DMS79 (cell line): ENCODE data around the gene PRMT1.
"Not testable (repeated sequence)": the region's sequence is repeated elsewhere in the genome, so short reads cannot be mapped to it uniquely, and the experiment has no call there.

Source experiments
- DNase-seq: peaks from one replicate; lab custom pipeline; 2025; lab: John Stamatoyannopoulos, UW

Gene PRMT1

DNA sequence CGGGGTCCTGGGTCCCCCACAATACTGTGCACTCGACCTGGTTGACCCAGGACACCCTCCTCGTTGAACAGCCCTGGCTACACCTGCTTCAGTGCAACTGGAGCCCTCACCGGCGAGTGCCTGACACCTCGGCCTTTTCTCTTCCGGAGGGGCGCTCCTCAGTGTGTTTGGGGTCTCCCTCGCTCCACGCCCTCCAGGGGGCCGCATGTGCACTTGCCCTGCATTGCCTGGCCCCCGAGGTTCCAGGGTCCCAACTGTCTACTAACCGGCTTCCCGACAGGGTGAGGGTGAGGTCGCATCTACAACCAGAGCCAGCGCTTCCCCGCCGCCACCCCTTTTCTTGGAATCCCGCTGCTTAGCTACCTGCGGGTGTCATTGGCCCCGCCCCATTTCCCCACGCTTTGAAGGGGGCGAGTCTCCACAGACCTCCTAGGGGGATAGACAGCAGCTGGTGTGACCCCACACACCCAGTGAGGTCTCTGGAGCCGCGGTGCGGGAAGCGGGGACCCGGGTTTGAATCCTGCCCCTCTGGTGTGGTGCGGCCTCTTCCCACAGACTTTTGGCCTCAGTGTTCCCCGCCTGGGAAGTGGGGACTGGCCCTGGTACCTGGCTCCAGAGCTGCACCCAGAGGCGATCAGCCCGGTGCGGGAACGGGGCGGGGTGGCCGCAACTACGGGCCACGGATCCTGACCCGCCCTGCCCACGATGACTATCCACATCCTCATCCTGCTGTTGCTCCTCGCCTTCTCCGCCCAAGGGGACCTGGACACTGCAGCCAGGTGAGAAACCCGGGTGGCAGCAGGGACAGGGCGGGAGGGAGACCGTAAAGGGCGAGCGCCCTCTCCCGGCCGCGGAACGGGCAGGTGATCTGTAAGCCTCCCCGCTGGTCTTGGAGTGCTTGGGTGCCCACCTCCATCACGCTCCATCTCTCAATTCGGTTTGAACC, 12.3 kb downstream of the PRMT1 start, which contains the start of gene ADM5:
ADM5 (plus strand) TSS at position 462 of the 946 bp plus-strand sequence; CDS start at position 706, 244 bp downstream.
- peak; percentile 51 for DNase-seq

DNA sequence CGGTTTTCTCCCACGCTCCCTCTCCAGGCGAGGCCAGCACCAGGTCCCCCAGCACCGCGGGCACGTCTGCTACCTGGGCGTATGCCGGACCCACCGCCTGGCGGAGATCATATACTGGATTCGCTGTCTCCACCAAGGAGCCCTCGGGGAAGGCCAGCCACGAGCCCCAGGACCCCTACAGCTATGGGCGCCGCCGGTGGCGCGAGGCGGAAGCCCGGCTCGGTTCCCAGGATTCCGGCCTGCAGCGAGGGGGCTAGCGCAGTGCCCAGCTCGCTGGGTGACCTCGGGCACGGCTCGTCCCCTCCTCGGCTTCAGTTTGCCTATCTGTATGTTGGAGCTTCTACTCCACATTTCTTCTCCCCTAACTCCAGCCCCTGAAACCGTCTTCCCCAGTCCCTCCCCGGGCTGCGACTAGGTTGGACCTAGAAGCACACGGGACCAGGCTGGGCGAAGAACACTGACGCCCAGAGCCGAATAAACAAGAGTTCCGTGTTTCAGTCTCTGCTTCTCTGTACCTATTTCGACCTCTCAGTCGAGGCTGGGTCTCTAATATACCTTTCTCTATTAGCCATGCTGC, 13.1 kb downstream of the PRMT1 start:
- DNase-seq: no peak

DNA sequence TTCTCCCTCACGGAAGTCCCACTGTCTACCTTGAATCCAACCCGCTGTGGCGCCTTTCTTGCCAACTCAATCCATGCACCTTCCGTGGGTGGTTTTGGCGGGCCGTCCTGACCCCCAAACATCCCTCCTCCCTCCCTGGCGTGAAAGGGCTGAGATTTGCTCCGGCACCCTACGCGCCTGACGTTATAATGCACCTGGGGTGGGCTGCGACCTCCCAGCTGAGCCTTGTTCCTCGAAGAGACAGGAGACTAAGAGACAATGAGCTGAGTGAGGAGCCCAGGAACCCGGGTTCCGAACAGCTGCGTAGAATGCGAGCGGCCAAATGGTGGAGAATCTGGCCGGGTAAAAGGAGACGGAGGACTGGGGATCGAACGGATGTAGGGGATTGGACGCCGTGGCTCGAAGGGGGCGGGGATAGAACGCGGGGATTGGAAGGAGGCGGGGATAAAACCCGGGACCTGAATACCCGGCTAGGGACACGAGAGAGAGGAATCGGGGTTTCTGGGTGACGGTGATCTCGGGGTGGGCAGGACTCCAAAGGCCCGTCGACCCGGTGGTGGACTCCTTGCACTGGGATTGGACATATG, 13.7 kb downstream of the PRMT1 start, which contains the start of gene CPT1C:
CPT1C (plus strand) TSS at position 461 of the 587 bp plus-strand sequence. CDS start 1,137 bp downstream, outside the sequence.
- peak; percentile 91 for DNase-seq

DNA sequence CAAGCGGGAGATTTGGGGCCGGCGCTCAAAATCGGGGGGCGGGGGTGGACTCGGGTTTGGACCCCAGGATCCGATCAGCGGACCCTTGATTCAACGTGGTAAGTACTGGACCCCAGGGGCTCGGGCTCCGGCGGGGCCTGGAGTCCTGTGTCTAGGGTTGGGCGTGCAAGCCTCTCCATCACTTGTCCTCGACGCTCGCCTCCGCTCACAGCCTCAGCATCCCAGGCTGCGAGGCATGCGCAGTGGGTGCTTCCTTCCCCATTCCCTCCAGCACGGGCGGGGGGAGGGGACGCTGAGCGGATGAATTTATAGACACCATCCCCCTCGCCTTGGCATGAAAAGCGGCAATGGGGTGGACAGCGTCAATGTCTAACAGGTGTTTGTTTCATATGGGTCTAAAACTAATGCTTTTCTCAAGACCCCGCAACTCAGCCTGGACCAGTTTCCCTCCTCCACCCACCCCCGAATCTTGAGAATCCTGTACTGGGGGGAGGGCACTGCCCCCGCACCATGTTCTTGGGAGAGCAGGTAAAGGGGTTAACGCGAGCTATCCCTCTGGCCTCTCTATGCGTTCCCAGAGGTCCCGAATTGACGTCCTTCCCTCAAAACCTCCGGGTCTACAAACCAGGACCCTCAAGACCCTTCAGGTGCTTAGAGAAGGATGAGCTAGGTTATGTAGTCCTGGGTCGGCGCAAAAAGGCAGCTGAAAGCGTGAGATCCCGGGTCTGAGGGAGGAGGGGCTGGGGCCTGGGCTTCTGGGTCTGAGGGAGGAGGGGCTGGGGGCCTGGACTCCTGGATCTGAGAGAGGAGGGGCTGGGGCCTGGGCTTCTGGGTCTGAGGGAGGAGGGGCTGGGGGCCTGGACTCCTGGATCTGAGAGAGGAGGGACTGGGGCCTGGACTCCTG, 14.4 kb downstream of the PRMT1 start:
- peak; percentile 72 for DNase-seq

DNA sequence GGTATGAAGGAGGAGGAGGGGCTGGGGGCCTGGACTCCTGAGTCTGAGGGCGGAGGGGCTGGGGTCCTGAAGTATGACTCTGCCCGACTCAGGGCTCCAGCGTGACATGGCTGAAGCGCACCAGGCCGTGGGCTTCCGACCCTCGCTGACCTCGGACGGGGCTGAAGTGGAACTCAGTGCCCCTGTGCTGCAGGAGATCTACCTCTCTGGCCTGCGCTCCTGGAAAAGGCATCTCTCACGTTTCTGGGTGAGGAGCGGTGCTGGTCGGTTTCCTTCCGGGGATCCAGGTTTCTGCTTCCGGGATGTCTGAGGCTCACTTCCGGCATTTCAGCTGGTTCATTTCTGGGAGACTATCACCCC, 15.1 kb downstream of the PRMT1 start:
- no peak for DNase-seq

DNA sequence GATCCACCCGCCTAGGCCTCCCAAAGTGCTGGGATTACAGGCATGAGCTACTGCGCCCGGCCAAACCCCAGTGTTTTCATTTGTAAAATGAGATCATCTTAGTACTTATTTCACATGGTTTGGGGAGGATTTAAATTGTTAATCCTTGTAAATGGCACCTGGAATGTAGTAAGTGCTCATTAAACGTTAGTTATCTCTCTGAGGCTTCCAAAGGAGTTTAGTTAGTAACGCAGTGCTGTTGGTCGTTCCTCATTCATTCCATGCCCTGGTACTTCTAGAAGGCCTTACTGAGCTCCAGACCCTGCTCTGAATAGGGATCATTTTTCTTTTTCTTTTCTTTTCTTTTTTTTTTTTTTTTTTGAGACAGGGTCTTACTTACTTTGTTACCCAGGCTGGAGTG, 19.0 kb downstream of the PRMT1 start:
- DNase-seq: no peak

DNA sequence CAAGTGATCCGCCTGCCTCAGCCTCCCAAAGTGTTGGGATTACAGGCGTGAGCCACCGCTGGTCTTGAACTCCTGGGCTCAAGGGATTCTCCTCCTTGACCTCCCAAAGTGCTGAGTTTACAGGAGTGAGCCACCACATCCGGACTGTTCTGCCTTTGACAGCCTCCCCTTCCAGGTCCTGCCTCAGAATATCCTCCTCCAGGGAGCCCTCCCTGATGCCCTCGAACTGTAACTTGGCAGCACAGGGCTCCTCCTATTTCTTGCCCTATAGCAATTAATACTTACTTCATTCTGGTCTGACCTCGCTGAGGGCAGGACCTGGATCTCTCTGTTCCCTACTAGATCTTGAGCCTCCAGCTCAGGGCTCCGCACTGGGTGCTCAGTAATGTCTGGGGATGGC, 19.8 kb downstream of the PRMT1 start:
- no peak for DNase-seq

DNA sequence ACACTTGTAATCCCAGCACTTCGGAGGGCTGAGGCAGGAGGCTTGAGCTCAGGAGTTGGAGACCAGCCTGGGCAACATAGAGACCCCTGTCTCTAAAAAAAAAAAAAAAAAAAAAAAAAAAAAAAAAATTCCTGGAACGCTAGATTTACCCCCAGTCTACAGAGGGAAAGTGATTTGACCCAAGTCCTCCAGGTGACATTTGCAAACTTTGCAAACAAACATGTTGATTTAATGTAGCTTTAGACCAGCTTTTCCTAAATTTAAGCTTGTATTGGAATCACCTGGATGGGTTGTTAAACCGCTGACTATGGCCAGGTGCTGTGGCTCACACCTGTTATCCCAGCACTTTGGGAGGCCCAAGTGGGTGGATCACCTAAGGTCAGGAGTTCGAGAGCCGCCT, 22.3 kb downstream of the PRMT1 start:
- no peak for DNase-seq

DNA sequence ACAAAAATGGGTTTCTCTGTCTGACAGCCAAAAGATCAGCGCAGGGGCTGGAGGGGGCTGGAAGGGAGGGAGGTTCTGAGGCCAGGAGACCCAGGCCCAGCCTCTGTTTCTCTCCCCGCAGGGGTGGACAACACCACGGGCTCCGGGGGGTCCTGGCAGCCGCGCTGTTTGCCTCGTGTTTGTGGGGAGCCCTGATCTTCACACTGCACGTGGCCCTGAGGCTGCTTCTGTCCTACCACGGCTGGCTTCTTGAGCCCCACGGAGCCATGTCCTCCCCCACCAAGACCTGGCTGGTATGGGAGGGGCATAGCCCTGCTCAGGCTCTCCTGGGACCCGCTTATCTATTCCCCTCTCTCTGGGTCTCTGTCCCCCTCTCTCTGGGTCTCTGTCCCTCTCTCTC, 23.5 kb downstream of the PRMT1 start:
- DNase-seq: no peak

DNA sequence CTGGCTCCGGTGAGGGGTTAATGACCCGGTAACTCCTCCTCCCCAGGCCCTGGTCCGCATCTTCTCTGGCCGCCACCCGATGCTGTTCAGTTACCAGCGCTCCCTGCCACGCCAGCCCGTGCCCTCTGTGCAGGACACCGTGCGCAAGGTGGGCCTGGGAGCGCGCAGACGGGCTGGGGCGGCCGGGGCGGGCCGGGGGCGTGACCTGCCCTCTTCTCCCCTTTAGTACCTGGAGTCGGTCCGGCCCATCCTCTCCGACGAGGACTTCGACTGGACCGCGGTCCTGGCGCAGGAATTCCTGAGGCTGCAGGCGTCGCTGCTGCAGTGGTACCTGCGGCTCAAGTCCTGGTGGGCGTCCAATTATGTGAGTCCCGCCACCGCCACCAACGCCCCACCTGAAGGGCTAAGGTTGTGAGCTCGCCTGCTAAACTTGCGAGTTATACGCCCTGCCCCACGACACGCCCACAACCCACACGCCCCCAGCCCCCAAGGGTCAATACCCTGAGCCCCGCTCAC, 24.3 kb downstream of the PRMT1 start:
- no peak for DNase-seq

DNA sequence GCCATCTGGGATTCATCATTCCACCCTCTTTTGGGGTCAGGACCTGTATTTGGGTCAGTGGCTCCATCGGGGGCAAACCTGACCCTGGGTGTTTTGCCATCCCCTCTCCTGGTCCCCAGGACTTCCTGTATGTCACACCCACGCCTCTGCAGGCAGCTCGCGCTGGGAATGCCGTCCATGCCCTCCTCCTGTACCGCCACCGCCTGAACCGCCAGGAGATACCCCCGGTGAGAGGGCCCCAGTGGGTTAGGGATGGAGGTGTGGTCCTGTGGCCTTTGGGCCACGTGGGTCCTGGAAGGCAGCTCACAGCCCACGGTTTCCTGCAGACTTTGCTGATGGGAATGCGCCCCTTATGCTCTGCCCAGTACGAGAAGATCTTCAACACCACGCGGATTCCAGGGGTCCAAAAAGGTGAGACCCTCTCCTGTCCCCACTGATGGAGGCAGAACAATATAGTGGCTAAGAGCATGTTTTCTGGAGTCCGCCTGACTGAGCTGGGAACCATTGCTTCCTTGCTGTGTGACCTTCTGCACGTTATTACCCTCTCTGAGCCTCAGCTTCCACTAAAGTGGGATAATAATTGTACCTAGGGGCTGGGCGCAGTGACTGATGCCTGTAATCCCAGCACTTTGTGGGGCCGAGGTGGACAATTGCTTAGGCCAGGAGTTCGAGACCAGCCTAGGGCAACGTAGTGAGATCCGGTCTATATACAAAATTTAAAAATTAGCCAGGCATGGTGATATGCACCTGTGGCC, 28.0 kb downstream of the PRMT1 start:
- no peak for DNase-seq

DNA sequence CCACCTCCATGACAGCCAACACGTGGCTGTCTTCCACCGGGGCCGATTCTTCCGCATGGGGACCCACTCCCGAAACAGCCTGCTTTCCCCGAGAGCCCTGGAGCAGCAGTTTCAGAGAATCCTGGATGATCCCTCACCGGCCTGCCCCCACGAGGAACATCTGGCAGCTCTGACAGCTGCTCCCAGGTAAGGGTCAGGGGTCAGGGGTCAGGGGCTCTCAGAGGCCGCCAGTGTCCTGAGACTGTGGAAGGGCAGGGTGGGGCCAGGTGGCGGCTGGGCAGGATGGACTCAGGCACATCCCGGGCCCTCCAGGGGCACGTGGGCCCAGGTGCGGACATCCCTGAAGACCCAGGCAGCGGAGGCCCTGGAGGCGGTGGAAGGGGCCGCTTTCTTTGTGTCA, 28.8 kb downstream of the PRMT1 start:
- DNase-seq: no peak

DNA sequence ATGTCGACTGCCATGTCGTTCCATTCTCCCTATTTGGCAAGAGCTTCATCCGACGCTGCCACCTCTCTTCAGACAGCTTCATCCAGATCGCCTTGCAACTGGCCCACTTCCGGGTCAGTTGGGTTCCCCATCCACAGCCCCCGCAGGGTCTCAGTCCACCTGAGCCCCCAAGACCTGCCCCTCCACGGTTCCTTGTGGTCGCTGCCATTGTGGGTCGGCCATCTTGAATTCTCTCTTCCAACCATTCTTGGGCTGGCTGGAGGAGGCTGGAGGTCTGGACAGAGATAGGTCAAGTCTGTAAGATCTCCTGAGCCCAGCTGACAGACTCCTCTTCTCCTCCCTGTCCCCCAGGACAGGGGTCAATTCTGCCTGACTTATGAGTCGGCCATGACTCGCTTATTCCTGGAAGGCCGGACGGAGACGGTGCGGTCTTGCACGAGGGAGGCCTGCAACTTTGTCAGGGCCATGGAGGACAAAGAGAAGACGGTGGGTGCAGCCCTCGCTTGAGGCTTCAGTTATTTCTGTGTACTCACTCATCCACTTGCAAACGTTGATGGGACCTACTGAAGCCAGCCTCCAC, 33.4 kb downstream of the PRMT1 start:
- DNase-seq: no peak

DNA sequence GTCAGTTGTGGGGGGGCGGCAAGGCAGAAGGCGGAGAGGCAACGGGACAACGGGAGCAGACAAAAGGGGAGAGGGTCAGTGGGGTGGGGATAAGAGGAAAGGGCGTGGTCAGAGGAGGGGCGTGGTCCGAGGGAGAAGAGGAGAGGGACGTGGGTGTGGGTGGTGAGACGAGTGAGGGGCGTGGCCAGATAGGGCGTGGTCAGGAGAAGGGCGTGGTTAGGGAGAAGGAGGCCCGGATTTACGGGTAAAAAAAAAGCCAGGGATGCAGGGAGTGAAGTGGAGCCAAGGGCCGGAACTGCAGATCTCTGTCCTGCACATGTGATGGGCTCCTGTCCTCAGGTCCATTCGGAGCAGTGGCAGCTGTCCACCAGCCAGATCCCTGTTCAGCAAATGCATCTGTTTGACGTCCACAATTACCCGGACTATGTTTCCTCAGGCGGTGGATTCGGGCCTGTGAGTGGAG, 35.4 kb downstream of the PRMT1 start:
- no peak for DNase-seq

DNA sequence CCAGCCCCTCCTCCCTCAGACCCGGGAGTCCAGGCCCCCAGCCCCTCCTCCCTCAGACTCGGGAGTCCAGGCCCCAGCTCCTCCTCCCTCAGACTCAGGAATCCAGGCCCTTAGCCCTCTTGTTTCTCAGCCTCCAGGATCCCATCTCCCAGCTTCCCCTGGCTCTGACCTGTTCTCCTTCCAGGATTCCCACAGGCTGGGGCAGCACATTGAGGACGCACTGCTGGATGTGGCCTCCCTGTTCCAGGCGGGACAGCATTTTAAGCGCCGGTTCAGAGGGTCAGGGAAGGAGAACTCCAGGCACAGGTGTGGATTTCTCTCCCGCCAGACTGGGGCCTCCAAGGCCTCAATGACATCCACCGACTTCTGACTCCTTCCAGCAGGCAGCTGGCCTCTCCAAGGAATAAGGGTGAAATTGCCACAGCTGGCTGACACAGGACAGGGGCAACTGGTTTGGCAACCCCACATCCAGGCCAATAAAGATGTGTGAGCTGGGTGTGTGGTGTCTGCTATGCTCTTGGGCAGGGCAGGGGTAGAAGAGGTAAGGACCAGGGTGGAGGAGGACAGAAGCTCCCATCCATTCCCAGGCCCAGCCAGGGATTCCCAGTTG, 36.3 kb downstream of the PRMT1 start:
- DNase-seq: no peak

DNA sequence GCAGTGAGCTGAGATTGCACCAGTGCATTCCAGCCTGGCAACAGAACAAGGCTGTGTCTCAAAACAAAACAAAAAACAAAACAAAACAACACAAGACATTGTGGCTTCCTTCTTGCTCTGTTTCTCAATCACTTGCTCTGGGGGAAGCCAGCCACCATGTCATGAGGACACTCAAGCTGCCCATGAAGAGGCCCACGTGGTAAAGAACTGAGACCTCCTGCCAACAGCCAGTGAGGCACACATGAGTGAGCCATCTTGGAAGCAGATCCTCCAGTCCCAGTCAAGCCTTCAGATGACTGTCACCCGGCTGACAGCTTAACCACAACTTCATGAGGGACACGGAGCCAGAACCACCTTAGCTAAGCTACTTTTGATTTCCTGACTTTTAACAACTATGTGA, 39.1 kb downstream of the PRMT1 start:
- peak; percentile 15 for DNase-seq

DNA sequence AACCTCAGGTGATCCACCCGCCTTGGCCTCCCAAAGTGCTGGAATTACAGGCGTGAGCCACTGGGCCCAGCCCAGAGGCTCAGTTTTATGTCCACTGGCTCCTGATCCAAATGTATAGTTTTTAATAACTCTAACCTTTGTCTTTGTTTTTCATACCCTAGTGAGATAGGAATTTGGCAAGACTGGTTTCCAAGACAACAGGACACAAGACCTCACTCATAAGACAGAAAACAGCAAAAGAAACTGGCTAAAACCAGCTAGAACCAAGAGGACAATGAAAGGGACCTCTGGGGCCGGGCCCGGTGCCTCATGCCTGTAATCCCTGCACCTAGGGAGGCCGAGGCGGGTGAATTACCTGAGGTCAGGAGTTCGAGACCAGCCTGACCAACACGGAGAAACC, 41.4 kb downstream of the PRMT1 start:
- no peak for DNase-seq

DNA sequence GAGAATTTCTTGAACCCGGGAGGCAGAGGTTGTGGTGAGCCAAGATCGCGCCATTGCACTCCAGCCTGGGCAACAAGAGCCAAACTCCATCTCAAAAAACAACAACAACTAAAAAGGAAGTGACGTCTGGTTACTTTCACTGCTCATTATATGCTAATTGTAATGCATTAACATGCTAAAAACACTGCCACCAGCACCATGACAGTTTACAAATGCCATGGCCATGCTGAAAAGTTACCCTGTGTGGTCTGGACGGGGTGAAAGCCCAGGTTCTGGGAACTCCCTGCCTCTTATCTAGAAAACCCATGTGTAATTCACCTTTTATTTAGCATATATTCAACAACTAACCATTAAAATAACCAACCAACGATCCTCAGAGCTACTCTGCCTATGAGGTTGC, 41.9 kb downstream of the PRMT1 start:
- no peak for DNase-seq

DNA sequence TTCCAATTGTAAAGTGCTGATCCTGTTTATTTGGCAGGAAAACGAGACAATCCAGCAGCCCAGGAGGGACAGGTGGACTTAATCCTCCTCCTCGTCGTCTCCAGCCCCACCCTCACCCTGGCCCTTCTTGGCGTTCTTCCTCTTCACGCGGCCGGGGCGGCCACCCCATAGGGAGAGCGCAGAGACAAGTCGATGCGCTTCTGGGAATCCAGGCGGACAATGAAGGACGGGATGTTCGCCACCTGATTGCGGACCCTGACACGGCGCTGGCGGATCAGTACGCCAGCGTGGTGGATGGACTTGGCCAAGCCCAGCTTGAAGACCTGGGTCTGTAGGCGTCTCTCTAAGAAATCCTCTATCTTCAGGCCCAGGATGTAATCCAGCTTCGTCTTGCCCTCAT, 42.3 kb downstream of the PRMT1 start:
- DNase-seq: not testable (repeated sequence)
